GM12875 (cell line): ENCODE measurements around the gene PKD1L1.

ENCODE experiments used
- H3K4me3 ChIP-seq: one replicate; pipeline ENCODE4 v1.5.1; 2011; ENCODE audit warnings: low read depth, low read length, control low read depth
- CTCF ChIP-seq: IDR thresholded peaks from 2 replicates; pipeline ENCODE4 v1.5.1; 2011; ENCODE audit warnings: low read depth, mild to moderate bottlenecking, control low read depth, inconsistent platforms, low read length, moderate library complexity, borderline replicate concordance; ENCODE audit not compliant: insufficient read depth

Gene PKD1L1

DNA sequence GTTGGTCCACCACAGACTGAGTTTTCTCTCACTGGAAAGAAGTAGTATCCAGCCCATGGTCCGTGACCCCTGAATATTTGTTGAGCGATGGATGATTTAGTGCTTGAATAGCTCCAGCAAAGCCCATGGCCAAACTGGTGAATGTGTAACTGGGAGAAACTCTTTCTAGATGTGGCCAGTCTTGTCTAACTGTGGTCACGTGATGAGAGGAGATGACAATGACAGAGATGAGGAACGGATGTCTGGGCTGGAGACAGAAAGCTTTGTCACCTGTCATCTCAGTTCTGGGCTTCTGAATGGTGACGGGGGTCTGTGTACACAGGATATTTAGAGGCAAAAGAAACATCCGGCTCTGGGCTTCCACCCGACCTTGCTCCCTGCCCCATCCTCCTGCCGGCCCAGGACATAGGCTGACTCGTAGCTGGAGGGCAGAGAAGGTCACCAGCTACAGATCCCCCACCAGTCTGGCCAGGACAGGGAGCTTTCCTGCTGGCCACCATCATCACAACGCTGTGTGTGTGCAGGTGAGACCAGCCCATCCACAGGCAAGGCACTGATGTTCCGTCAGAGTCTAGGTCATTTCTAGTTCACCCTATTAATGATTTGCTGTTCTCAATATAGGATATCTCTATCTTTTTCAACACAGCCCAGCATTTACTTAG lies 213.8 kb downstream of the PKD1L1 start:
- no peak overlapping the region for H3K4me3 ChIP-seq
- TF ChIP-seq CTCF: no peak

- H3K4me3 ChIP-seq: no peak overlapping the region
- TF ChIP-seq CTCF: no peak
Measured at GRCh38 chr7:47730142-47730541, 218.1 kb downstream of the PKD1L1 start.

- no peak overlapping the region for H3K4me3 ChIP-seq
- no peak for TF ChIP-seq CTCF
Measured at GRCh38 chr7:47726047-47726726, 222.1 kb downstream of the PKD1L1 start.

DNA sequence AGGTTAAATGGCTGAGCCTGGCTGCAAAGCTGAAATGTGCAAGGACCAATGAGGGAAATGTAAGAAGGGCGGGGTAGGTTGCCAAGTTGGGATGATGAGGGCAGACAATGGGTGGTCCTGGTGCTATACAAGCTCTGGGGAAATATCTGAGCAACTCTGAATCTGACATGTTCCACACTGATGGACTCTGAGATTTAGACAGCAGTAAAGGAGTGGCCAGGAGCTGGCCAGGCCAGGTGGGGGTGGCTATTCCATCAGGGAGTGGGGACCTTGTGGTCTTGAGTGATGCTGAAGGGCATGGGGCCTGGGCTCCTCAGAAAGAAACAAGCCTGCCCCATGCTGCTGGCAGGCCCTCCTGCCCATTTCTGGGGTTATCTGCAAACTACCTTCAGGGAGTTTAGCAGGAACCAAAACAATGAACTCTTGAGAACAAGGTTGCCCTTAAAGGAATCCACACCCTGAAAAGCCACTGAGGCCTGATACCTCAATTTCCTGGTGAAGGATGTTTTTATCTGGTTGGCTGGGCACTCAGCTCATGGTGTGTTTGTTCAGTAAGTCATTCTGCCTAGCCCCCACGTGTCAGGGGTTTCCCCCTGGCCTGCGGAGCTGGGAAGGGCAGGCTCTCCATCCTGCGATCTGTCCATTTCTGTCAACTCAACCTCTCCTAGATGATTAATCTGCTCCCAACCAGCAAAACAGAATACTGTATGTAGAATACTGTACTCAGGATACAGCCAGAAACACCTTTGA lies 223.1 kb downstream of the PKD1L1 start:
- H3K4me3 ChIP-seq: no peak overlapping the region
- TF ChIP-seq CTCF: no peak
